Measurements from ENCODE around the gene AK4.

The AK4 gene

GRCh38 chr1:65146908-65147423, 1.0 kb upstream of the AK4 start:
- Histone ChIP-seq H3K4me3 (peak overlapping the region; percentile 84), H3K27ac (peak overlapping the region; percentile 90 to 95)
- TF ChIP-seq, protein P1, sequence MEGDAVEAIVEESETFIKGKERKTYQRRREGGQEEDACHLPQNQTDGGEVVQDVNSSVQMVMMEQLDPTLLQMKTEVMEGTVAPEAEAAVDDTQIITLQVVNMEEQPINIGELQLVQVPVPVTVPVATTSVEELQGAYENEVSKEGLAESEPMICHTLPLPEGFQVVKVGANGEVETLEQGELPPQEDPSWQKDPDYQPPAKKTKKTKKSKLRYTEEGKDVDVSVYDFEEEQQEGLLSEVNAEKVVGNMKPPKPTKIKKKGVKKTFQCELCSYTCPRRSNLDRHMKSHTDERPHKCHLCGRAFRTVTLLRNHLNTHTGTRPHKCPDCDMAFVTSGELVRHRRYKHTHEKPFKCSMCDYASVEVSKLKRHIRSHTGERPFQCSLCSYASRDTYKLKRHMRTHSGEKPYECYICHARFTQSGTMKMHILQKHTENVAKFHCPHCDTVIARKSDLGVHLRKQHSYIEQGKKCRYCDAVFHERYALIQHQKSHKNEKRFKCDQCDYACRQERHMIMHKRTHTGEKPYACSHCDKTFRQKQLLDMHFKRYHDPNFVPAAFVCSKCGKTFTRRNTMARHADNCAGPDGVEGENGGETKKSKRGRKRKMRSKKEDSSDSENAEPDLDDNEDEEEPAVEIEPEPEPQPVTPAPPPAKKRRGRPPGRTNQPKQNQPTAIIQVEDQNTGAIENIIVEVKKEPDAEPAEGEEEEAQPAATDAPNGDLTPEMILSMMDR (IDR thresholded peaks at IDR 0.05), result no peak
- DNase-seq (ENCODE audit: low spot score), result no peak

GRCh38 chr1:65147424-65148177, 402 bp upstream of the AK4 start:
- H3K4me3 ChIP-seq, result peak overlapping the region; percentile 84
- DNase-seq (ENCODE audit: low spot score), result no peak
- TF ChIP-seq, protein P1 (IDR thresholded peaks at IDR 0.05), result no peak
- peak overlapping the region; percentile 90 to 95 for H3K27ac ChIP-seq

DNA sequence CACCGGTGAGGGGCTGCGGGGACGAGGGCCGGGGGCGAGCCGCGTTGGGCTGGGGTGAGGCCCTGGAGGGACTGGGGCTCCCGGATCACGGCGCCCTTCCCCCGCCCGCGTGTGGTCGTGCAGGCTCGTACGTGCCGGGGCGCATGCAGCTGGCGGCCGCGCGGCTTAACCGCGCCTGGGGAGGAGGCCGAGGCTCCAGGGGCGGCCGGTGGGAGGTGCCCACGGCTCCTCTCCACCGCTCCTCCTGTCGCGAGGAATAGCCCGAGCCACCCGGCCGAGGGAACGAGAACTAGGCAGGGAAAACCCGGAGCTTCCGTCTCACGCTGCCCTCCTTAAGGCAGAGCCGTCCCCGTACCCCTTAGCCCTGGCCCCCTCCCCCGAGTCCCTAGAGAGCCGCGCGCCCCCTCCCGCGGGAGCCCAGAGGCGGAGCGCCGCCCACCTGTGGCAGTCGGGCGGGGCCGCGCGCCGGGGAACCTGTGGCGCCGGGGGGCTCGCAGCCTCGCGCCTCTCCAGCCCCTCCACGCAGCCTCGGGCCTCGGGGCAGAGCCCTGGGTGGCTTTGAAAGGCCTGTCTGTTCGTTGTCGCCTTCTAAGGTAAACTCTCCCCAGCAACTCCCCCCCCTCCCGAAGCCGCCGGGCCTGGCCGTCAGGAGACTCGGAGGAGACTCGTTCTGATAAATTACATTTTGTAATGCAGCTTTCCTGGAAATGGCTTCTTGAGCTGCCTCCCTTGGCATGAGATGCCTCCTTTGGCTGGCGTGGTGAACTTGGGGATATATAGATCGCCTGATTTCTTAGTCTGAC, 746 bp downstream of the AK4 start:
- DNase-seq (ENCODE audit: low spot score), result peak; percentile 78
- Histone ChIP-seq H3K27ac (peak overlapping the region; percentile 90 to 95), H3K4me3 (peak overlapping the region; percentile 84)
- TF ChIP-seq, protein P1 (IDR thresholded peaks at IDR 0.05), result no peak

DNA sequence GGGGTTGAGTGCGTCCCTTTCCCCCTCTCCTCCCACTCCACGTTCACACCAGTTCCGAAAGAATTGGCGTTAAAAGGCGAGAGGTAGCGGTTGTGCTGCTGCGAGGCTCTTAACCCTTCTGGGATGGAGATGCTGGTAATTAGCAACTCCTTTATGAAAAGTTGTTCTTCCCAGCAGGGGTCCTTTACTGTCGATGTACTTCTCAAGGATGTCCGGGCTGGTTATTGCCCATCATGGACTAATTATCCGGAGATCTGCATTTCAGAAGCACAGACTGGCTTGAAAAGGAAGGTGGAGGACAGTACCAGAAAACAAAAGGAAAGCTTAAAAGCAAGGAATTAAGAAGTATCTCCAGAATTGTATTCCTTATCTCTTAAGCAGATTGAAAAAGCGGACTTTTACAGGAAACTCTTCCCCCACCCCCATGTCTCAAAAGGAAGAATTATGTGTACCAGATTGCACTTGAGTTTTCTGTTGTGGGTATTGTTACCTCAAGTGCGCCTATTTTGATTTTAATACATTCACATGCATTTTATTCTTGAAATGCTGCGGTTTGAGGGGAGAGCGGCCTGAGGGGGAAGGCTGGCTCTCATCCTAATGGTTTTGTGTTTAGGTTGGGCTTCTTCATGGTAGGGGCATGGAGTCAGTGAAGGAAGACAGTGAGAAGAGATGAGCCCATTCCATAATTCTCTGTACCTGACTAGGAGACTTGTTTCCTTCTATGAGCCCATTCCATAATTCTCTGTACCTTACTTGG, 1.5 kb downstream of the AK4 start:
- TF ChIP-seq, protein P1 (IDR thresholded peaks at IDR 0.05), result no peak
- DNase-seq (ENCODE audit: low spot score), result no peak
- Histone ChIP-seq H3K4me3 (peak overlapping the region; percentile 84), H3K27ac (peak overlapping the region; percentile 90 to 95)

- DNase-seq (ENCODE audit: low spot score), result no peak
- TF ChIP-seq, protein P1 (IDR thresholded peaks at IDR 0.05), result no peak
- H3K27ac ChIP-seq, result peak overlapping the region; percentile 90 to 95
- H3K4me3 ChIP-seq, result peak overlapping the region; percentile 84
Measured at GRCh38 chr1:65150108-65150463, 2.1 kb downstream of the AK4 start.

DNA sequence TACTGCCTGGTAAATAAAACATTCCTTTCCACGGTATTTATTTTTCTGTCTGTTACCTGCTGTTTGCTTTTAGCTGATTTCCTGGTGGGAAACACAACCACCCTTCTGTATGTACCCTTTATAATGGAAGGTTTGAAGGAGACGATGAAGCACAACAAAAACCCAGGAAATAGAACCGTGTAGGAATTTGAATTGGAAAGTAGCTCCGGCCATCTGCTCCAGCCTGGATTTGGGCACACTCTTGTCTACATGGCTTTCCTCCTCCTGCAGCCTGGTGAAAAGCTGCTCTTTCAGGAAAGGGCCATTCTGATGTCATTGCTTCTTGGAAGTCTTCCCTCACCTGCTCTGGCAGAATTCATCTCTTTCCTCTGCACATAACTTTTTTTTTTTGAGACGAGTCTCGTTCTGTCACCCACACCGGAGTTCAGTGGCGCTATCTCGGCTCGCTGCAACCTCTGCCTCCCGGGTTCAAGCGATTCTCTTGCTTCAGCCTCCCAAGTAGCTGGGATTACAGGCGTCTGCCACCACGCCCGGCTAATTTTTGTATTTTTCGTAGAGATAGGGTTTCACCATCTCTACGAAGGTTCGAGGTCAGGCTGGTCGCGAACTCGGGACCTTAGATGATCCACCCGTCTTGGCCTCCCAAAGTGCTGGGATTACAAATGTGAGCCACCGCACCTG, 2.7 kb downstream of the AK4 start:
- Histone ChIP-seq H3K4me3 (no peak overlapping the region), H3K27ac (peak overlapping the region in 1 of 2 donors; percentile 95)
- no peak for DNase-seq (ENCODE audit: low spot score)
- TF ChIP-seq, protein P1 (IDR thresholded peaks at IDR 0.05), result no peak

All from coronary artery (tissue), 2 donors.